Measurements from ENCODE around the gene PROCR.
"Not testable (repeated sequence)": the region's sequence is repeated elsewhere in the genome, so short reads cannot be mapped to it uniquely, and the experiment has no call there.

PROCR gene

GRCh38 chr20:35171753-35172433 lies at the start of gene PROCR:
Gene PROCR (plus strand): TSS chr20:35172072. CDS start chr20:35172155, 83 bp downstream.
- no peak for DNase-seq (ENCODE audit: low read depth in 2 of 2)

GRCh38 chr20:35122756-35123405 lies 49.0 kb upstream of the PROCR start:
- DNase-seq (ENCODE audit: low read depth in 2 of 2), result no peak

- no peak for DNase-seq (ENCODE audit: low read depth in 2 of 2)
These were observed 46.1 kb upstream of the PROCR start for GRCh38 chr20:35125753-35126152.

- DNase-seq (ENCODE audit: low read depth in 2 of 2), result no peak
These were observed 42.2 kb upstream of the PROCR start for GRCh38 chr20:35129647-35130069.

- DNase-seq (ENCODE audit: low read depth in 2 of 2), result no peak
These were observed 39.9 kb upstream of the PROCR start for GRCh38 chr20:35131934-35132333.

- no peak for DNase-seq (ENCODE audit: low read depth in 2 of 2)
These were observed 38.8 kb upstream of the PROCR start for GRCh38 chr20:35133031-35133430.

- no peak for DNase-seq (ENCODE audit: low read depth in 2 of 2)
These were observed 38.1 kb upstream of the PROCR start for GRCh38 chr20:35133735-35134134.

- no peak for DNase-seq (ENCODE audit: low read depth in 2 of 2)
These were observed 37.4 kb upstream of the PROCR start for GRCh38 chr20:35134472-35134871.

- DNase-seq (ENCODE audit: low read depth in 2 of 2), result no peak
These were observed 37.0 kb upstream of the PROCR start for GRCh38 chr20:35134880-35135279.

GRCh38 chr20:35135867-35136586 lies 35.8 kb upstream of the PROCR start:
- no peak for DNase-seq (ENCODE audit: low read depth in 2 of 2)

GRCh38 chr20:35144694-35145093 lies 27.2 kb upstream of the PROCR start:
- DNase-seq (ENCODE audit: low read depth in 2 of 2), result no peak

- DNase-seq (ENCODE audit: low read depth in 2 of 2), result no peak
These were observed 26.7 kb upstream of the PROCR start for GRCh38 chr20:35145141-35145564.

- no peak for DNase-seq (ENCODE audit: low read depth in 2 of 2)
These were observed 25.5 kb upstream of the PROCR start for GRCh38 chr20:35146299-35146919.

GRCh38 chr20:35146920-35147574 lies 24.8 kb upstream of the PROCR start, which contains the start of gene EDEM2:
Gene EDEM2 (minus strand): TSS chr20:35147336. CDS start chr20:35147258, 78 bp downstream.
- peak; percentile 86 for DNase-seq (ENCODE audit: low read depth in 2 of 2)

GRCh38 chr20:35147575-35148071 lies 24.2 kb upstream of the PROCR start:
- DNase-seq (ENCODE audit: low read depth in 2 of 2), result not testable (repeated sequence)

- no peak for DNase-seq (ENCODE audit: low read depth in 2 of 2)
These were observed 20.9 kb upstream of the PROCR start for GRCh38 chr20:35150846-35151579.

GRCh38 chr20:35151736-35152135 lies 20.1 kb upstream of the PROCR start:
- no peak for DNase-seq (ENCODE audit: low read depth in 2 of 2)

- no peak for DNase-seq (ENCODE audit: low read depth in 2 of 2)
These were observed 15.9 kb upstream of the PROCR start for GRCh38 chr20:35155936-35156335.

GRCh38 chr20:35156978-35157377 lies 14.9 kb upstream of the PROCR start:
- no peak for DNase-seq (ENCODE audit: low read depth in 2 of 2)

GRCh38 chr20:35160341-35160740 lies 11.5 kb upstream of the PROCR start:
- DNase-seq (ENCODE audit: low read depth in 2 of 2), result not testable (repeated sequence)

GRCh38 chr20:35164531-35164930 lies 7.3 kb upstream of the PROCR start:
- DNase-seq (ENCODE audit: low read depth in 2 of 2), result not testable (repeated sequence)
